ENCODE results near the gene PRRC2B.

PRRC2B gene

GRCh38 chr9:131438190-131438589 is 44.3 kb downstream of the PRRC2B start:
- TF ChIP-seq CTCF (conservative IDR thresholded peaks at IDR 0.05; ENCODE audit: low read depth) = no peak
- DNase-seq (ENCODE audit: low spot score) = no peak
- ChIA-PET POLR2A (ENCODE audit: low non-redundant PET) (interaction anchor here (0.5 kb wide), 1 partner anchor 1484 kb away, joined by 5 read pairs; no protein-coding TSS in a partner anchor), CTCF (interaction anchor here (0.6 kb wide), 1 partner anchor 207 kb away, joined by 3 read pairs; no protein-coding TSS in a partner anchor)
- peak overlapping the region; percentile 20 for H3K27ac ChIP-seq

GRCh38 chr9:131439224-131439623 is 45.3 kb downstream of the PRRC2B start:
- H3K27ac ChIP-seq = peak overlapping the region; percentile 20
- DNase-seq (ENCODE audit: low spot score) = no peak
- POLR2A ChIA-PET (ENCODE audit: low non-redundant PET) = interaction anchor here (0.5 kb wide), 1 partner anchor 66 kb away, joined by 3 read pairs; no protein-coding TSS in a partner anchor
- CTCF ChIA-PET = interaction anchor here (0.6 kb wide), 1 partner anchor 39 kb away, joined by 3 read pairs; no protein-coding TSS in a partner anchor
- no peak for TF ChIP-seq CTCF (conservative IDR thresholded peaks at IDR 0.05; ENCODE audit: low read depth)

GRCh38 chr9:131441441-131441840 is 47.6 kb downstream of the PRRC2B start:
- no peak for DNase-seq (ENCODE audit: low spot score)
- no peak for TF ChIP-seq CTCF (conservative IDR thresholded peaks at IDR 0.05; ENCODE audit: low read depth)
- ChIA-PET CTCF (interaction anchor here (1.3 kb wide), 1 partner anchor 91 kb away, joined by 4 read pairs; no protein-coding TSS in a partner anchor), POLR2A (ENCODE audit: low non-redundant PET) (no interaction called here)
- H3K27ac ChIP-seq = peak overlapping the region; percentile 23; the same call in 1 of the 2 replicates

- no peak for TF ChIP-seq CTCF (conservative IDR thresholded peaks at IDR 0.05; ENCODE audit: low read depth)
- no peak for DNase-seq (ENCODE audit: low spot score)
- POLR2A ChIA-PET (ENCODE audit: low non-redundant PET) = no interaction called here
- CTCF ChIA-PET = no interaction called here
- H3K27ac ChIP-seq = no peak overlapping the region
These were observed 48.5 kb downstream of the PRRC2B start for GRCh38 chr9:131442351-131442750.

- H3K27ac ChIP-seq = peak overlapping the region; percentile 21
- CTCF ChIA-PET = no interaction called here
- POLR2A ChIA-PET (ENCODE audit: low non-redundant PET) = no interaction called here
- no peak for DNase-seq (ENCODE audit: low spot score)
- TF ChIP-seq CTCF (conservative IDR thresholded peaks at IDR 0.05; ENCODE audit: low read depth) = no peak
These were observed 49.8 kb downstream of the PRRC2B start for GRCh38 chr9:131443648-131444047.

- no peak for DNase-seq (ENCODE audit: low spot score)
- POLR2A ChIA-PET (ENCODE audit: low non-redundant PET) = no interaction called here
These were observed 52.4 kb downstream of the PRRC2B start for GRCh38 chr9:131446276-131446675.

More at GRCh38 chr9:131446276-131446675, 52.4 kb downstream of the PRRC2B start:
- CTCF ChIA-PET = no interaction called here
- no peak overlapping the region for H3K27ac ChIP-seq
- TF ChIP-seq CTCF (conservative IDR thresholded peaks at IDR 0.05; ENCODE audit: low read depth) = no peak
